ENCODE results near the gene KLF6. TPM values are rescaled to one million over a fixed set of nuclear protein-coding genes. Genes with fewer than 3 reads are reported as not detected.

The KLF6 gene
- total RNA-seq, 1 donor from 2014 or later: 95.5 TPM

DNA sequence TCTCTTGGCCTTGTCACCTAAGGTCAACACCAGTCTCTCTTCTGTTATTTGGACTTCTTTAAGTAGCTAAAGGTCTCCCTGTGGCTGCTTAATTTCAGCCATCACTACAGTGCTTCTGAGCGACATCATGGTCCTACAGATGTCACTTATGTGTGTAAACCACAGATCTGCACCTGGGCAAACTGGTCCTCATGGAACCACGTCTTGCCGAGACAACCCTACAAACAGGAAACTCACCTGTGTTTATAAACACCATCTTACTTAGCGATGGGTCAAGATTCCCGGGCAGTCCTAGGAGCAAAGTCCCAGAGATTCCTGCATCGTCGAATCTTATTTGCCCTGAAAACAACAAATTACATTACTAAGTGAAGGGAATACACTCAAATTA, 27.8 kb downstream of the KLF6 start:
- H3K9me3 Mint-ChIP-seq (ENCODE audit: low read depth): no peaks in the 10 kb centered on the region

DNA sequence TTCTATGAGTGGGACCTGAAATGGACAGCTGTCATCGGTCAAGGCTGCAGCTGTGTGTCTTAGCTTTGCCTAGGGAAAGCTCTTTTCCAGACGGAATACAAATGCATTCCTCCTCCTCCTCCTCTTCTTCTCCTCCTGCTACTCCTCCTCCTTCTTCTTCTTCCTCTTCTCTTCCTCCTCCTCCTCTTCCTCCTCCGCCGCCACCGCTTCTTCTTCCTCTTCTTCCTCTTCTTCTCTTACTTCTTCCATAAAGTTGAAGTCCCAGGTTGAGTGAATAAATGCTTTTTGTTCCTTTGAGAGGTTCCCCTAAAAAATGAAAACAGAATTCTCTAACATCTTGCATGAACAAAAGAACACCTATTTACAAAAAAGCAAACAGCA, 28.7 kb downstream of the KLF6 start:
- no peak for DNase-seq (ENCODE audit: low spot score, unreplicated experiment)
- TF ChIP-seq, protein P1, sequence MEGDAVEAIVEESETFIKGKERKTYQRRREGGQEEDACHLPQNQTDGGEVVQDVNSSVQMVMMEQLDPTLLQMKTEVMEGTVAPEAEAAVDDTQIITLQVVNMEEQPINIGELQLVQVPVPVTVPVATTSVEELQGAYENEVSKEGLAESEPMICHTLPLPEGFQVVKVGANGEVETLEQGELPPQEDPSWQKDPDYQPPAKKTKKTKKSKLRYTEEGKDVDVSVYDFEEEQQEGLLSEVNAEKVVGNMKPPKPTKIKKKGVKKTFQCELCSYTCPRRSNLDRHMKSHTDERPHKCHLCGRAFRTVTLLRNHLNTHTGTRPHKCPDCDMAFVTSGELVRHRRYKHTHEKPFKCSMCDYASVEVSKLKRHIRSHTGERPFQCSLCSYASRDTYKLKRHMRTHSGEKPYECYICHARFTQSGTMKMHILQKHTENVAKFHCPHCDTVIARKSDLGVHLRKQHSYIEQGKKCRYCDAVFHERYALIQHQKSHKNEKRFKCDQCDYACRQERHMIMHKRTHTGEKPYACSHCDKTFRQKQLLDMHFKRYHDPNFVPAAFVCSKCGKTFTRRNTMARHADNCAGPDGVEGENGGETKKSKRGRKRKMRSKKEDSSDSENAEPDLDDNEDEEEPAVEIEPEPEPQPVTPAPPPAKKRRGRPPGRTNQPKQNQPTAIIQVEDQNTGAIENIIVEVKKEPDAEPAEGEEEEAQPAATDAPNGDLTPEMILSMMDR (IDR thresholded peaks at IDR 0.05; ENCODE audit: unreplicated experiment): no peak
- Mint-ChIP-seq H3K4me3 (ENCODE audit: low read depth) (no peak overlapping the region), H3K4me1 (ENCODE audit: low read depth) (peaks cover 16% of the 10 kb centered on the region), H3K36me3 (ENCODE audit: insufficient read depth) (no peaks in the 10 kb centered on the region), H3K9me3 (ENCODE audit: low read depth) (no peaks in the 10 kb centered on the region), H3K27ac (no peak overlapping the region), H3K27me3 (peaks cover 48% of the 10 kb centered on the region)

More for the DNA sequence above, 27.8 kb downstream of the KLF6 start:
- Mint-ChIP-seq H3K36me3 (ENCODE audit: insufficient read depth) (no peaks in the 10 kb centered on the region), H3K4me3 (ENCODE audit: low read depth) (no peak overlapping the region), H3K27me3 (peaks cover 48% of the 10 kb centered on the region), H3K4me1 (ENCODE audit: low read depth) (peaks cover 23% of the 10 kb centered on the region), H3K27ac (no peak overlapping the region)
- DNase-seq (ENCODE audit: low spot score, unreplicated experiment): no peak
- TF ChIP-seq, protein P1 (IDR thresholded peaks at IDR 0.05; ENCODE audit: unreplicated experiment): no peak

- Mint-ChIP-seq H3K4me3 (ENCODE audit: low read depth) (no peak overlapping the region), H3K9me3 (ENCODE audit: low read depth) (no peaks in the 10 kb centered on the region), H3K27ac (peak overlapping the region; percentile 46), H3K36me3 (ENCODE audit: insufficient read depth) (no peaks in the 10 kb centered on the region), H3K4me1 (ENCODE audit: low read depth) (peaks cover 10% of the 10 kb centered on the region), H3K27me3 (peaks cover 48% of the 10 kb centered on the region)
- TF ChIP-seq, protein P1 (IDR thresholded peaks at IDR 0.05; ENCODE audit: unreplicated experiment): no peak
- DNase-seq (ENCODE audit: low spot score, unreplicated experiment): no peak
Measured at GRCh38 chr10:3755440-3756359, 29.3 kb downstream of the KLF6 start.

DNA sequence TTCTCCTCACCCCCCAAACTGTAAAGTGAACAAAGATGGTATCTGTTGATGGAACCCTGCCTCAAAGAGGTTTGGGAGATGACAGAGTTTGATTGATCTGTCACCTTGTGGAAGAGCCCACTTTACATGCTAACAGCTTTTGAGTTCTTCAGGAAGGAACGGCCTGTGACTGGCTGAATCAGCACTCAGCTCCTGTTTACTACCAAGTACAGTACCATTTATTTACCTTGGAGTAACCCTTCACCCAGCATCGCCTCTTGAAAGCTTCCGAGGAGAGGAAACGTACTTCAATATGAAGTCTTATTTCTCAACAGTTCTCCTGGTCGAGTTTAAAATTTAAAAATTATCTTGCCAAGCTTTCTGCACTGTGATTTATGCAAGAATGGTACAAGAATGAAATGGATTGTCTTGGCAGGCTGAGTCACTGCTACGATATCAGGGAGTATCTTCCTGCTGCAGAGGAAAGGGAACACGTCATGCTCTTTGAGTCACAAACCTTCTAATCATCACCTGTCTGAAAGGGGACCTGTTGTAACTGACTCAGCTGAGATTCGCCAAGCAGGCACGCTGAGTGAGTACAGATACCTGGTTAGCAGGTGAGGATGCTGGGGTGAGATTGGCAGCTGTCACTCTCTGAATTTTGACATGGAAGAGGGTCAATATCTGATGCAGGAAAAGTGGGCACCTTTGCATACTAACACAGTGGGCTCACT, 30.1 kb downstream of the KLF6 start:
- TF ChIP-seq, protein P1 (IDR thresholded peaks at IDR 0.05; ENCODE audit: unreplicated experiment): no peak
- no peak overlapping the region for H3K4me3 Mint-ChIP-seq (ENCODE audit: low read depth)
- no peak for DNase-seq (ENCODE audit: low spot score, unreplicated experiment)
- H3K36me3 Mint-ChIP-seq (ENCODE audit: insufficient read depth): no peaks in the 10 kb centered on the region
- H3K9me3 Mint-ChIP-seq (ENCODE audit: low read depth): no peaks in the 10 kb centered on the region
- H3K4me1 Mint-ChIP-seq (ENCODE audit: low read depth): peaks cover 12% of the 10 kb centered on the region
- peaks cover 51% of the 10 kb centered on the region for H3K27me3 Mint-ChIP-seq
- H3K27ac Mint-ChIP-seq: no peak overlapping the region

DNA sequence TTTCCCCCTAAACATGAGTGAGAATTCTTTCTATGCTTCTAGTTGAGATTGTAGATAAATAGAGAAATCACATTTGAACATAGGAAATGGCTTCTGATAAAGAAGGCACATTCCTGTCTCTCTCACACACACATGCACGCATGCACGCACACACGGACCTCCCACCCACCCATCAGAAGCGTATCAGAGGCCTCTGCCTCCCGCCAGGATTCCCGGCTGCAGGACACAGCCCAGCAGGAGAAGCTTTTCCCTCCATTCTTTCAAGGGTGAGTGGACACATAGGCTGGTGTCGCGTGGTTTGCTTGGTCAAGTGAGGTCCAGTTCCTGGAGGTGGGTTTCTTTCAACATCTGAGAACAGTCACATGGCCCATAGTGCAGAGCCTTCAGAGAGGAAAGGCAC, 34.2 kb downstream of the KLF6 start:
- Mint-ChIP-seq H3K27me3 (peaks cover 43% of the 10 kb centered on the region), H3K4me1 (ENCODE audit: low read depth) (peaks cover 30% of the 10 kb centered on the region), H3K36me3 (ENCODE audit: insufficient read depth) (no peaks in the 10 kb centered on the region), H3K27ac (no peak overlapping the region), H3K9me3 (ENCODE audit: low read depth) (no peaks in the 10 kb centered on the region), H3K4me3 (ENCODE audit: low read depth) (no peak overlapping the region)
- TF ChIP-seq, protein P1 (IDR thresholded peaks at IDR 0.05; ENCODE audit: unreplicated experiment): no peak
- DNase-seq (ENCODE audit: low spot score, unreplicated experiment): no peak
